ENCODE measurements around the gene FZR1. TPM values are rescaled to one million over a fixed set of nuclear protein-coding genes. Genes with fewer than 3 reads are reported as not detected.

FZR1 gene
- total RNA-seq, 2 experiments from 2014 or later: 61.2 to 65.3 TPM

- intact Hi-C loops (cut with micrococcal nuclease; ENCODE audit: unreplicated experiment): no loop called here
- Histone ChIP-seq H3K9me2 (ENCODE audit: insufficient read depth, low read length) (no peaks in the 10 kb centered on the region), H4K20me1 (ENCODE audit: insufficient read depth, low read length) (no peaks in the 10 kb centered on the region), H3K4me3 (ENCODE audit: low read depth, low read length, poor library complexity, severe bottlenecking) (no peak overlapping the region), H3K9me3 (ENCODE audit: low read length) (no peaks in the 10 kb centered on the region), H2AFZ (ENCODE audit: low read length) (no peak overlapping the region), H3K27ac (ENCODE audit: low read depth, low read length, poor library complexity, severe bottlenecking) (no peak overlapping the region), H3K36me3 (ENCODE audit: insufficient read depth, low read length) (peaks cover 69% of the 10 kb centered on the region), H3K79me2 (ENCODE audit: insufficient read depth, low read depth, low read length) (peaks cover 4% of the 10 kb centered on the region; the same call in 1 of the 2 replicates), H3K4me1 (ENCODE audit: insufficient read depth, low read length, poor library complexity, severe bottlenecking) (no peaks in the 10 kb centered on the region), H3K4me2 (ENCODE audit: low read length) (no peak overlapping the region)
- ChIA-PET CTCF (ENCODE audit: unreplicated experiment) (no interaction called here), POLR2A (interaction anchor here (0.7 kb wide), 1 partner anchor 32 kb away, joined by 6 read pairs; no protein-coding TSS in a partner anchor)
- TF ChIP-seq CTCF (conservative IDR thresholded peaks at IDR 0.05; ENCODE audit: low read length) (no peak), EZH2phosphoT487 (IDR thresholded peaks at IDR 0.05; ENCODE audit: borderline replicate concordance, low read depth, low read length) (no peak)
- DNase-seq (ENCODE audit: low spot score): no peak
- BruUV-seq (replicated peaks): no TSS peak
Observed at GRCh38 chr19:3522421-3523360, 16.6 kb downstream of the FZR1 start.

GRCh38 chr19:3523361-3524077 is 17.4 kb downstream of the FZR1 start:
- Histone ChIP-seq H2AFZ (ENCODE audit: low read length) (no peak overlapping the region), H4K20me1 (ENCODE audit: insufficient read depth, low read length) (no peaks in the 10 kb centered on the region), H3K9me3 (ENCODE audit: low read length) (no peaks in the 10 kb centered on the region), H3K9me2 (ENCODE audit: insufficient read depth, low read length) (no peaks in the 10 kb centered on the region), H3K27ac (ENCODE audit: low read depth, low read length, poor library complexity, severe bottlenecking) (no peak overlapping the region), H3K4me3 (ENCODE audit: low read depth, low read length, poor library complexity, severe bottlenecking) (no peak overlapping the region), H3K36me3 (ENCODE audit: insufficient read depth, low read length) (peaks cover 69% of the 10 kb centered on the region), H3K79me2 (ENCODE audit: insufficient read depth, low read depth, low read length) (no peaks in the 10 kb centered on the region; the same call in 1 of the 2 replicates), H3K4me1 (ENCODE audit: insufficient read depth, low read length, poor library complexity, severe bottlenecking) (no peaks in the 10 kb centered on the region), H3K4me2 (ENCODE audit: low read length) (no peak overlapping the region)
- TF ChIP-seq CTCF (conservative IDR thresholded peaks at IDR 0.05; ENCODE audit: low read length) (no peak), EZH2phosphoT487 (IDR thresholded peaks at IDR 0.05; ENCODE audit: borderline replicate concordance, low read depth, low read length) (no peak)
- intact Hi-C loops (cut with micrococcal nuclease; ENCODE audit: unreplicated experiment): no loop called here
- ChIA-PET CTCF (ENCODE audit: unreplicated experiment) (no interaction called here), POLR2A (no interaction called here)
- DNase-seq (ENCODE audit: low spot score): no peak
- no TSS peak for BruUV-seq (replicated peaks)

Measured in OCI-LY7 (cell line).